GM19455 (cell line): Measurements from ENCODE around the gene C3orf22.
"Not testable (repeated sequence)": the region's sequence is repeated elsewhere in the genome, so short reads cannot be mapped to it uniquely, and the experiment has no call there.

Source experiments
- ATAC-seq: cut with Tn5 transposase; IDR thresholded peaks from one replicate; pipeline ENCODE4 v1.9.1; 2021; ENCODE audit not compliant: unreplicated experiment

The C3orf22 gene, protein sequence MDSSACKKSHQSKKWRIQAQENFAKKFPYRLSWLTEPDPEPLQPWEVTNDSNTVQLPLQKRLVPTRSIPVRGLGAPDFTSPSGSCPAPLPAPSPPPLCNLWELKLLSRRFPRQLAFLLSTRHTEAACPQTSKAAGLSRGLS

DNA sequence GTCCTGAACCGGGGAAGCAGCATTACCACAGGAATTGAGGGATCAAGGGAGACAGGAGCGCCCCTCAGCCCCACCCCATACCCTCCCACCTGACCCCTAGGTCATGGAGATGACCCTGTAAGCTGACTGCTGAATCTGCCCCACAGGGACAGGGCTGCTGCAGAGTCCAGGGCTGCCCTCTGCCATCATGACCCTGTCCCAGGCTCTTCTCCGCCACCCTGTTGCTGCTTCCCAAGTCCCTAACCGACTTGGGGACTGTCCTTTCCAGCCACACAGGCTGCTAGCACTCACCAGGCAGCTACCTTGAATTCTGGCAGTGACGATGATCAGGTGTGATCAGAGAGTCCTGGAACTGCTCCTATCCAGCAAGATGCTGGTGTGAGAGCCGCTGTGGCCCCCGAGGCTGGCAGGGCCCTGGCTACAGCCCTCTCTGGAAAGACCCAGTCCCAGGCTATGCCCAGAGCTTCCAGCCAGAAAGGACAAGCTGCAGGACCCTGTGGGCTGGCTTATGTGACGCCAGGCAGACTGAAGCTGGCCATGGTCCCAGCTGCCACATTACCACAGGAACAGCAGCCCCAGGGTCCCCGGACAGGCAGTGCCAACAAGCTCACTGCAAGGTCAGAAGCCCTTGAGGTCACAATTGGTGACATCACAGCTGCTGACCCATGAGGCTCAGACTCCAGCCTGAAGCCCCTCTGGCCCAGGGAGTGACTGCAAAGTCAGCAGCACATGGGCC is at the start of gene C3orf22:
TSS of gene C3orf22 (minus strand) at position 597 of the 736 bp plus-strand sequence. CDS start 5,542 bp downstream, outside the sequence.
- no peak for ATAC-seq

DNA sequence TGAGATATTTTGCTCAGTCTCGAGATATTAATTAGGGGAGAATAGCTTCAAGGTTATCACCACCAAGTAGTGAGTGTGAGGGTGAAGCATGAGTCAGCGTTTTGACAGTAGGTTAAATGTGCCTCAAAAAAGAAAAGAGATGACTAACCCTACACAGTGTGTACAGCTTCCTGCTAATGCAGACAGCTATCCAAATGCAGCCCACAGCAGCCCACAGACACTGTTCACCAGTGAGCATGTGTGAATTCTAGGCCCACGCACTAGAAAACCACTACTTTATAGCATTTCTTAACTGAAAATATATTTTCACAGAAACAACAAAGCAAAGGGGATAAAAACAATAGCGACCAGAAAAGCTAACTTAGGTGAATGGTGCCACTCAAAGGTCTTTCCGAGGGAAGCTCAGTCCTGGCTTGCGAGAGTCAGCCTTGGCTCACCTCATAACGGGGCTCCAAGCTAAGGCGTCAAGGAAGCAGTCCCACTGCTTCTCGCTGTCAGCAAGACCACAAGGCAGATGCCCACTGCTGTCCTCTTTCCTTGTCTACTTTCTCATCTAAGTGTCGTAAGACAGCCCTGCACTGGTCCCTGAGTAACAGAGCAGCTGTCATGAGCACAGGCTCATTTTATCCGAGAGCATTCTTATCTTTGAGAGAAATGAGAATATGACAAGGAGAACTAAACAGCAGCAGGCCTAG is 48.6 kb upstream of the C3orf22 start:
- no peak for ATAC-seq

DNA sequence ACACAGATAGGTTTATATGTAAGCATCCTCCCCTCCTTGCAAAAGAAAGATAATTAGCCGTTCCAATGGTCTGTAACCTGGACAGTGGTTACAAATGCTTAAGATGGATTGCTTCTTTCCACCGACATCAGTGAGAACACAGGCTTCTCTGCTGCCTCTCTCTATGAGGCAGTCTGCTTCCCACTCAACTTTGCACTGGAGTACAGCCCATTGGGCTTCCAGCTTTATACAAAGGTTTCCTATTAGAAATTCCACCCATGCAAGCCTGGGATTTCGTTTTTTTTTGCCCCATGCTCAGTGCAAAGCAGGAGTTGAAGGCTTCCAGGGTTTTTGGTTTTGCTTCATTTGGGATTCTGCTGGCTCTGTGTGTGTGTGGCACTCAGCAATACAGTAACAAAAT is 47.3 kb upstream of the C3orf22 start:
- no peak for ATAC-seq

DNA sequence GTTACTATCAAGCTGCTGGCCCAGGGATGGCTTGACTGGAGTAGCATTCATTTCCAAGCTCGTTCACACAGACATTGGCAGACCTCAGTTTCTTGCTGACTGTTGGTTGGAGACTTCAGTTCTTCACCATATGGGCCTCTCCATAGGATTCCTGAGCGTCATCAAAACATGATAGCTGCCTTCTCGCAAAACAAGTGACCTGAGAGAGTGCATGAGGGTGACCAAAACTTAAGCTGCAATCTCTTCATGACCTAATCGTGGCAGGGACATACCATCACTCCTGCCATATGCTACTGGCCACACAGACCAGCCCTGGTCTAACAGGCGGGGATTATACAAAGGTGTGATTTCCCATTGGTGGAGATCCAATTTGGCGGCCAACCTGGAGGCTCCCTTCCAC is 46.0 kb upstream of the C3orf22 start:
- no peak for ATAC-seq

DNA sequence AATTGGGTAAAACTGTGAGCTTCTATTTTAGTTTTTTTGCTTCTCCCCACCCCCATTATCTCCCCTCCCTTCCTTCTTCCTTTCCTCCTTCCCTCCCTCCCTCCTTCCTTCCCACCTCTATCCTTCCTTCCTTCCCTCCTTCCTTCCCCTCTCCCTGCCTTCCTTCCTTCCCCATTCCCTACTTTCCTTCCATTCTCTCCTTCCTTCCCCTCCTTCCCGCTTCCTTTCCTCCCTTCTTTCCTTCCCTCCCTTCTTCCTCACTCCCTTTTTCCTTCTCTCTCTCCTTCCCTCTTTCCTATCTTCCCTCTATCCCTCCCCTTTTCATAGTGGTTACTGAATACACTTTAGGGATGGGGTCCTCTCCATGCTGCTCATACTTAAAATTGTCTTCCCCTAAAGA is 40.4 kb upstream of the C3orf22 start:
- ATAC-seq, result no peak

DNA sequence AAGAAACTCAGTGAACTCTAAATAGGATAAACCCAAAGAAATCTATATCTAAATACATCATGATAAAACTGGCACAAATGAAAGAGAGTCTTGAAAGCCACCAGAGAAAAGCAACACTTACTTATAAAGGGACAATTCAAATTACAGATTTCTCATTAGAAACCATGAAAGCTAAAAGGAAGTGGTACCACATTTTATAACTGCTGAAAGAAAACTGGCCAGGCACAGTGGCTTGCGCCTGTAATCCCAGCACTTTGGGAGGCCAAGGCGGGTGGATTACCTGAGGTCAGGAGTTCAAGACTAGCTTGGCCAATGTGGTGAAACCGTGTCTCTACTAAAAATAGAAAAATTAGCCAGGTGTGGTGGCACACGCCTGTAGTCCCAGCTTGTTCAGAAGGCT is 36.7 kb upstream of the C3orf22 start:
- ATAC-seq, result not testable (repeated sequence)

DNA sequence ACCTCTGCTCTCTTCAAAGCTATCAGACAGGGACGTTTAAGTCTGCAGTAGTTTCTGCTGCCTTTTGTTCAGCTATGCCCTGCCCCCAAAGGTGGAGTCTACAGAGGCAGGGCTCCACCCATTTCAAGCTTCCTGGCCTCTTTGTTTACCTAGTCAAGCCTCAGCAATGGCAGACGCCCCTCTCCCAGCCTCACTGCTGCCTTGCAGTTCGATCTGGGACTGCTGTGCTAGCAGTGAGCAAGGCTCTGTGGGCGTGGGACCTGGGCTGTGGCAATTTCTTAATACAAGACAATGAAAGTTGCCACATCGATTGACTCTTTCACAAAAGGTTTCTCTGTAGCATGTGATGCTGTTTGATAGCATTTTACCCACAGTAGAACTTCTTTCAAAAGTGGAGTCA is 32.8 kb upstream of the C3orf22 start:
- not testable (repeated sequence) for ATAC-seq

DNA sequence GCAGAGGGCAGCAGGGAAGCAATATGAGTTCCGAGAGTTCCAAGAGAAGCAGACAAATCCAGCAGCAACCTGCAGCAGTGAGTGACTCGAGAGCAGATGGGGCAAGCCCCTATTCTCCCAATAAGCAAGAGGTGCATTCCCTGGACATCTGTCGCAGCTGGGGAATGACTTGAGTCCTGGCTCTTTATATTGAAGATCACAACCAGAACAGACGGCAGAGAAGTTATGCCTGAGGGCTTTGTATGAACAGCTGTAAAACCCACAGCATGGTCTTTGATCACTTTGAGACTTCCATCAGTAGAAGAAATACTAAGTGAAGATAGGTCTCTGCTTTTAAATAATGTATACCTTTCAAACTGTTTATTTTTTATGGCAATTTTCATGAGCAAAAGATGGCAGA is 23.6 kb upstream of the C3orf22 start:
- ATAC-seq, result no peak

DNA sequence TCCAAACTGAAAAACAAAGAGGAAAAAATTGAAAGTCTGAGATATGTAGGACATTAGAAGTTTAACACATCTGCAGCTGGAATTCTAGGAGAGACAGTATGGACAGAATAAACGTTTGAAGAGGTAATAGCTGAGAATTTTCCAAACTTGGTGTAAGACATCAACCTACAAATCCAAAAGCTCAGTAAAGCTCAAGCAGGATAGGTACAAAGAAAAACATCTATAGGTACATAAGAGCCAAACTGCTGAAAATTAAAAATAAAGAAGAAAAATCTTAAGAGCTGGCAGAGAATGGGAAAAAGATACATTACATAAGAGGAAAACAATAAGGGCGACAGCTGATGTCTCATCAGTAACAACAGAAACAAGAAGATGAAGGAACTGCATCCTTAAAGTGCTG is 22.8 kb upstream of the C3orf22 start:
- no peak for ATAC-seq

DNA sequence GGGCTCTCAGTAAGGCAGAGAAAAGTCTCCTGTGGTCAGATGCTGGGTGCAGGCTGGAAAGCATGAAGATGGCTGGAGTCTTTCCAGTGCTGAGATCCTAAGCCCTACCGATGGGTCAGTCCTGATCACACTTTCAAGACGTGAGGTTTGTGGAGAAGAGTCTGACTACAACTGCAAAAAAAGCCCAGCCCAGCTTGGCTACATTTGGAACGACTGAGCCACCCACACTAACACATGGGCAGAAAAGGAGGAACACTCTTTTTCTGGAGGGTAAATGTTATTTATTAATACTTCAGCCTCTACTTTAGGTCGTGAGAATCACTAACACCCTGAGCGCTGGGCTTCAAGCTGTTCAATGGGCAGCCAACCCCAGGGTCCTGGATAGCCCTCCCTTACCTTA is 22.0 kb upstream of the C3orf22 start:
- ATAC-seq, result no peak

DNA sequence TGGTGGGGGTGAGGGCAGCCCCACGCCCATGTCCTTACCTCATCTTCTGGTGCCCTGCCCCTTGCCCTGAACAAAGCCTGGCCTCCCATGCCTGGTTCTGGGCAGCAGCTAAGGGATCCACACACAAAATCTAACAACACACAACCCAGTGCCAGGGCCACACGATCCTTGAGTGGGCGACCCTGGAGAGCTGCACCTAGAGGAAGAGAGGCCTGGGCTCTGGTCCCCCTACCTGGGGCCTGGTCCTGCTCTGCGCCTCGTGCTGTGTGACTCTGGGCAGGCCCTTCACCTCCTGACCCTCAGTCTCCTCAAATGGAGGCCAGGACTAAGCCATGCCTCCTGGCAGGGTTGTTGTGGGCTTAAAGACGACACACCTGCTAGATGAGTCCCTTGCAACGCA is 20.0 kb upstream of the C3orf22 start:
- no peak for ATAC-seq

DNA sequence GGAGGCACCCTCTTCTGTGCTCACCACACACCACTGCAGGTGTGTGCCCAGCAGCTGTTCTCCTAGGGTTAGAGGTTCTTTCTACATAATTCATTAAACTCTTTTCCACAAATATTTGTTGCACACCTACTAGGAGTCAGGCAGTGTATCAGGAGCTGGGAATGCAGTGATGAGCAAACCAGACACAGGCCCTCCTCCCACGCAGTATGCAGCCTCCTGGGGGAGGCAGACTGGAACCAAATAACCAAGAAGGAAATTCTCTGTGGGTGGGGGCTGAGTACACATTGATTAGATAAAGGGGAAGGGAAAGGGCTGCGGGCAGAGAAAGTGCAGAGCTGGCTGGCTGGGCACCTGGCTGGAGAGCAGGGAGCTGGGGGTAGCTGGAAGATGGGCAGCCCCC is 18.5 kb upstream of the C3orf22 start:
- ATAC-seq, result no peak

DNA sequence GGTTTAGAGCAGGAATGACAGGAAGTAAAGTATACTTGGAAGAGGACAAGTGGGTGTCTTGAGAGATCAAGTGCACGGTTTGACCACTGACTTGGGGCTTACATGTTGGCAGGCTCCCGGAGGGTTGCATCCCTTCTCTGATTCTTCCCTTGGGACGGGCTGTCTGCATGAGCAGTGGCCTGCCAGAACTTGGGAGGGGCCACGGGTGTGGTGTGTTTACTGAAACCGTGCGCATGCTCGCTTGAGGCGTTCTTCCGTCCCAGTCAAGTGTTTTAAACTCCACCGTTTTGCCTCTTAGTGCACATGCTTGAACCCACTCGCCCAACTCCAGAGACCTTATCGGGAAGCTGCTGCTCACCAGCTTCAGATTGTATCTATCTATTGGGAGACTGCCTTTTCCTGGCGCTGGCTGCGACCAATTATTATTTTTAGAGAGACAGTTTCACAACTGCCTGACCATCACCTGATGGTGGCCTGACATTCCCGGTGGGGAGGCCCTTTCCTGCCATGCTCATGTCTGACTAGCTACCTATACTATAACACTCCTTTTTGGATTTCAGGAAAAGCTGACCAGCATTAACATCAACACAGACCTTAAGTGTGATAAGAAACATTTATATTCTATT is 14.9 kb upstream of the C3orf22 start:
- no peak for ATAC-seq

DNA sequence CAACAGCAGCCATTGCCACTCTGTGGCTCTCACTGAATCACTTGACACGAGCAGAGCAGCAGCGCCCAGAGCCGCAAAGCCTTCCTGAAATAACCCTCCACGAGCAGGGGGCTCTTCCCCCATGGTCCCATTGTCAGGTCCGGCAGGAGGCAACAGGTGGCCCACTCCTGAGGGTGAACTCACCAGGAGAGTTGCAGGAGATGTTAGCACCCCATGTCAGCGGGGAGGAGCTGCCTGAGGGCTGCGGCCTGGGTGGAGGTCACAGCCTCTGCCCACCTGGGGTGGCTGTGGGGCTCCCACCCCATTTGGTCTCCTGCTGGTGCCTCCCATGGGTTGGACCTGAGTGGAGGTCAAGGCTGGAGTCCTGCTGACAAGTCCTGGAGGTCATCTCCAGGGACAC is 12.3 kb upstream of the C3orf22 start:
- ATAC-seq, result no peak

DNA sequence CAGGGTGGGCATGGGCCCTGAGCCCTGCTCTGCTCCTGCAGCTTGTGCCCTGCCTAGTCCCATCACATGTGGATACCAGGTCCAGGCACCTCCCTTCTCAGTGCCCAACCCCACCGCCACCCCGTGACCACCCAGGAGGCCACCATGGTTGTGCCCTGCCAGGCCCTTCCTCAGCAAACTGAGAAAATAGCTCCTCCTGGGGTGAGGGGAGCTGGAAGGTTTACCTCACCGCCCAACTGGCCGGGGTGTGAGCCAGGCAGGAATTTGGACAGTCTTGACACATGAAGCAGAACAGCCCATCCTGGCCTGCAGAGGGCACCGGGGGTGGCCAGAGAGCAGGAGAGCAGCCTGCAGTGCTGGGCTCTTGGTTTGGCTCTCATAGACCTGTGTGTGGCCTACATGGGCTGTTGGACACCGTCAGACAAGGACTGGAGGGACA is 11.4 kb upstream of the C3orf22 start:
- ATAC-seq, result no peak

DNA sequence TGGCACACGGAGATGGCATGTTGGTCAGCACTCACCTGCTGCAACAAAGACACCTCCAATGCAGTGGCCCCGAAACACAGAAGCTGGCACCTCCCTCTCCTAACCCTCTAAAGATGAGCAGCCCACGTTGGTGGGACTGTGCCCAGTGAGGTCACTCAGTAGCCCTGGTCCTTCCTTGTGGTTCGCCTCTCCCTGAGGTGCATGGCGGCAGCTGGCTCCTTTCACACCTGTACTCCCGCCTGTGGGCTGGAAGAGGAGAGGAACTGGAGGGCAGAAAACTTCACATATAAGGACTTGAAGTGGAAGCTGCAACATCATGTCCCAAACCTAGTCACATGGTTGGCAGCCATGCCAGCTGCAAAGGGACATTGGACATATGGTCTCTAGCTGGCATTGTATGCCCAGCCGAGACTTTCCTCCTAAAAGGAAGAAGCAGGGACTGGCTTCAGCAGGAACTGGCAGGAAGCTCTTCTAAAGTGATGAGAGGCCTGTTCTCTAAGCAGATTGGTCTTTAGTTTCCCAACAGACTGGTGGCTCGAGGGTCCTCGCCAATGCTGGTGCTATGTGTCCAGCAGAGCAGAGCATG is 10.8 kb upstream of the C3orf22 start:
- ATAC-seq, result no peak

DNA sequence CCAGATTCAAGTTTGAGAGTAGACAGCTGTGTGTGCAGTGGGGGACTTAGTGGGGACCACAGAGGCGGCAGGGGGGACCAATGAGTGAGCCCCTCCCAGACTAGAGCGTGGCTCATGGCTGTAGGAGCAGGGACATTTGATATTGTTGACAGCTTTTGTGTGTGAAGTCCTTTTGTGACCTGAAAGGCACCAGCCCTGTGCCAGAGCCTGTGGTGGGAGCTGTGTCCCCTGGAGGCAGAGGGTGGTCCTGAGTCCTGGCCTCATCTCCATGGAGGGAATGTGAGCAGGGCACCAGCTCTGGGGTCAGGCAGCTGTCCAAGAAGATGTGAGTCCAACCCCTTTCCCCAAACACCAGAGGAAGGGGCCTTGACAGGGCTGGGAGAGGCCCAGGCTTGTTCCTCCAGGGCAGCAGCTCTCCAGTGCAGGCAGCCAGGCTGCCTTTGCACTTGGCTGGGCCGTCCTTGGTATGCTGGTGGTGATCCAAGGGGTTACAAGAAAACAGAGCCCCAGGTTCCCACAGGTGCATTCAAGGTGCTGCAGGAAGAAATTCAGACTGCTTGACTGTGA is 10.1 kb upstream of the C3orf22 start:
- ATAC-seq, result no peak

DNA sequence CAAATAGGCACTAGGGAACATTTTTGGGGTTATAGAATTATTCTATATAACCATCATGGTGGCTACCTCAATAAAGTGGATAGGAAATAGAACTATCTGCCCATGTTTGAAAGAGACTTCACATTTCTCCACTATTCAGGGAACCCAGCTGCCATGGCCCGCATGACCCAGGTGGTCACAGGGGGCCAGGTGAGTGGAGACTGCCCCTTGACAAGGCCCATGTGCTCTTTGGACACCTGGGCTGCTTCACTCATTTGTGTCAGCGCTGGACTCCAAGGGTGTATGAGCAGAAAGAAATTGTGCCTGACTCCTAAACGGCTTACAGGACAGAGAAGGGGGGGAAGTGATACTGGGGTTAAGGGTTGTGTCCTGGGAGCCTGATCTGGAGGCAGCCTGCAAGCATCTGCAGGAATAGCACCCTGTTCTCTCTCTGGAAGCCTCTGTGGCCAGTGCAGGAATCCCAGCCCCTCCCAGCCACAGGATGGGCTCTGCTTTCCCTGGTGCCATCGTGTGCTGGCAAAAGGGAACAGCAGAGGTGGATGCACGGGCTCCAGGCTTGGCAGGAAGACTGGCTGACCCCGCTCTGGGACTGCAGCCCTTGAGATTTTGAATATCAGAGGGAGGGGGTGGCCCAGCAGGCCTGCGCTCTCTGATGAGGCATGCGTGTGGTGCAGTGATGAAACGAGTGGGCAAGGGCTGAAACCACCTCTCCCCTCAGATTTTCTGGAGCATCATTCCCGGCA is 9.1 kb upstream of the C3orf22 start:
- no peak for ATAC-seq

DNA sequence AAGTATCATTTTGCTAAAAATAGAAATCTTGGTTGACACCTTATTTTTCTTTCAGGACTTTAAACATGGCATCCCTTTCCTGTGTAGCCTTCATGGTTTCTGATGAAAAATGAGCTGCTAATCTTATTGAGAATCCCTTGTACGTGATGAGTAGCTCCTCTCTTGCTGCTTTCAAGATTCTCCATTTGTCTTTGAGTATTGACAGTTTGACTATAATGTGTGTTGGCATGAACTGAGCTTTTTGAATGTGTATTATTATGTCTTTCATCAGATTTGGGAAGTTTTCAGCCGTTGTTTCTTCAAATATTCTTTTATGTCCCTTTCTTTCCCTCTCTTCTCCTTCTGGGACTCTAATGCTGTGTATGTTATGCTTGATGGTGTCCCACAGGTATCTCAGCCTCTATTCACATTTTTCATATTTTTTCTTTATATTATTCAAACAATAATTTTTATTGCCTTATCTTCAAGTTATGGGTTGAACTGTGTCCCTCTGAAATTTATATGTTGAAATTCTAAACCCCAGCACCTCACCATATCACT is 4.1 kb upstream of the C3orf22 start:
- no peak for ATAC-seq

DNA sequence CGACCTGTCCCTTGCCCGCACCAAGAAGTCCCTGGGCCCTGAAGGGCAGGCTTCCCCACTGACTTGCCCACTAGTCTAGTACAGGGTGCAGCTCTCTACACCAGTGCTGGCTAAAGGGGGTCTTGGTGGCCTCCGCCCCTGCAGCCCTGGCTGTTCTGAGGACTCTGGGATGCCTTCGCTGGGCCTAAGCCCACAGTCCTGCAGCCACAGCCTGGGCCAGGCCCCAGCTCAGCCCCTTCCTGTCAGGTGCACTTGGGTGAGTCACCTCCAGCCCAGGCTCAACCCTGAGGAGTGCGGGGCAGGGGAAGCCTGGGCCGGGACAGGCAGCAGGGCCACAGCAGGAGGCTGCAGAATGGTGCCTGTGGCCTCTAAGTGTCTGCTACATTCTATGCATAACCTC is 971 bp downstream of the C3orf22 start:
- ATAC-seq, result no peak
